ENCODE measurements around the gene EHBP1. TPM values are rescaled to one million over a fixed set of nuclear protein-coding genes. Genes with fewer than 3 reads are reported as not detected.

EHBP1 gene
- 10 to 100 TPM; 22.1 to 28.7 (median 26.1) TPM for total RNA-seq
- total RNA-seq (2013): 25.1 TPM
- 5.4 to 29.0 (median 18.8) reads per million in 29 experiments for total RNA-seq

- peak; percentile 90 to 99 (median 95) for DNase-seq
- no peaks in the 10 kb centered on the region for H3K27me3 ChIP-seq (replicated peaks in 1 of 2; ENCODE audit: control insufficient read depth in 2 of 2, extremely low read depth in 1 of 2, insufficient read depth in 2 of 2, low read length in 1 of 2)
- peaks cover 9% of the 10 kb centered on the region for H3K36me3 Mint-ChIP-seq
- peaks cover 36 to 37% (median 37%) of the 10 kb centered on the region in 3 donors for H3K4me1 Mint-ChIP-seq
- peak; percentile 96 to 99 (median 98) for ATAC-seq (replicated peaks in 1 of 4)
- H3K9me3 Mint-ChIP-seq: no peaks in the 10 kb centered on the region
- peak within 1 kb of the TSS; percentile 56 for H3K27ac ChIP-seq (ENCODE audit: low read length)
- WGBS (ENCODE audit: insufficient coverage): under 1% methylated on average over 33 of the region's 45 CpGs
- H3K27ac Mint-ChIP-seq: peak within 1 kb of the TSS; percentile 74 to 87
- H3K9me3 ChIP-seq: no peaks in the 10 kb centered on the region
- POLR2A ChIA-PET: interaction anchor here in 1 of 2 donors (0.6 kb wide), 1 partner anchor 55 kb away, joined by 3 read pairs; no protein-coding TSS in a partner anchor
- H3K4me1 ChIP-seq (ENCODE audit: control insufficient read depth in 1 of 2, extremely low read depth in 1 of 2, insufficient read depth in 2 of 2, low read length in 2 of 2): peaks cover 12 to 22% of the 10 kb centered on the region in 2 experiments
- H3K36me3 ChIP-seq (ENCODE audit: control insufficient read depth in 2 of 2, extremely low read depth in 1 of 2, insufficient read depth in 1 of 2, low read length in 1 of 2): no peaks in the 10 kb centered on the region
- peak within 1 kb of the TSS; percentile 83 to 94 (median 84) for H3K4me3 Mint-ChIP-seq
- H3K4me3 ChIP-seq (ENCODE audit: control insufficient read depth in 1 of 2, extremely low read depth in 1 of 2, low read length in 1 of 2): peak within 1 kb of the TSS; percentile 72 to 84
- CTCF ChIA-PET: interaction anchor here in 1 of 2 donors (0.5 to 1.0 kb wide), 2 partner anchors 41 to 71 kb away, joined by 3 to 4 read pairs; no protein-coding TSS in a partner anchor
- no peaks in the 10 kb centered on the region for H3K27me3 Mint-ChIP-seq
Observed at GRCh38 chr2:62705007-62705829, at the start of gene EHBP1. Gene EHBP1, plus strand, starts transcription at chr2:62705713. Its CDS starts 1,479 bp downstream, at chr2:62707192.

- no peak overlapping the region for H3K27ac ChIP-seq (ENCODE audit: low read length)
- no peak overlapping the region for H3K4me3 Mint-ChIP-seq
Observed at GRCh38 chr2:62657783-62658182, 47.7 kb upstream of the EHBP1 start.

GRCh38 chr2:62658891-62659290 is 46.6 kb upstream of the EHBP1 start:
- DNase-seq: no peak
- WGBS (ENCODE audit: insufficient coverage): no CpG with 5 or more reads among the region's 2 CpGs
- Histone ChIP-seq H3K9me3 (no peaks in the 10 kb centered on the region), H3K4me1 (ENCODE audit: control insufficient read depth in 1 of 2, extremely low read depth in 1 of 2, insufficient read depth in 2 of 2, low read length in 2 of 2) (no peaks in the 10 kb centered on the region), H3K27ac (ENCODE audit: low read length) (no peak overlapping the region), H3K27me3 (replicated peaks in 1 of 2; ENCODE audit: control insufficient read depth in 2 of 2, extremely low read depth in 1 of 2, insufficient read depth in 2 of 2, low read length in 1 of 2) (no peaks in the 10 kb centered on the region), H3K4me3 (ENCODE audit: control insufficient read depth in 1 of 2, extremely low read depth in 1 of 2, low read length in 1 of 2) (no peak overlapping the region), H3K36me3 (ENCODE audit: control insufficient read depth in 2 of 2, extremely low read depth in 1 of 2, insufficient read depth in 1 of 2, low read length in 1 of 2) (no peaks in the 10 kb centered on the region)
- Mint-ChIP-seq H3K36me3 (no peaks in the 10 kb centered on the region), H3K27me3 (peaks cover 0 to 4% of the 10 kb centered on the region in 2 donors), H3K9me3 (no peaks in the 10 kb centered on the region), H3K4me3 (no peak overlapping the region), H3K4me1 (peaks cover 0 to 4% (median 4%) of the 10 kb centered on the region in 3 donors), H3K27ac (no peak overlapping the region)
- CTCF ChIA-PET: no interaction called here
- POLR2A ChIA-PET: no interaction called here
- ATAC-seq (replicated peaks in 1 of 4): no peak

More at GRCh38 chr2:62657783-62658182, 47.7 kb upstream of the EHBP1 start:
- H3K4me1 Mint-ChIP-seq: peaks cover 0 to 4% (median 4%) of the 10 kb centered on the region in 3 donors
- H3K27ac Mint-ChIP-seq: no peak overlapping the region
- H3K4me1 ChIP-seq (ENCODE audit: control insufficient read depth in 1 of 2, extremely low read depth in 1 of 2, insufficient read depth in 2 of 2, low read length in 2 of 2): no peaks in the 10 kb centered on the region
- no peaks in the 10 kb centered on the region for H3K9me3 Mint-ChIP-seq
- CTCF ChIA-PET: no interaction called here
- POLR2A ChIA-PET: interaction anchor here in 1 of 2 donors (0.5 kb wide), 1 partner anchor 818 kb away, joined by 3 read pairs; no protein-coding TSS in a partner anchor
- peaks cover 0 to 5% of the 10 kb centered on the region in 2 donors for H3K27me3 Mint-ChIP-seq
- ATAC-seq (replicated peaks in 1 of 4) (no peak), DNase-seq (no peak)
- H3K4me3 ChIP-seq (ENCODE audit: control insufficient read depth in 1 of 2, extremely low read depth in 1 of 2, low read length in 1 of 2): no peak overlapping the region
- H3K36me3 Mint-ChIP-seq: no peaks in the 10 kb centered on the region
- no peaks in the 10 kb centered on the region for H3K27me3 ChIP-seq (replicated peaks in 1 of 2; ENCODE audit: control insufficient read depth in 2 of 2, extremely low read depth in 1 of 2, insufficient read depth in 2 of 2, low read length in 1 of 2)
- H3K9me3 ChIP-seq: no peaks in the 10 kb centered on the region
- no peaks in the 10 kb centered on the region for H3K36me3 ChIP-seq (ENCODE audit: control insufficient read depth in 2 of 2, extremely low read depth in 1 of 2, insufficient read depth in 1 of 2, low read length in 1 of 2)

GRCh38 chr2:62660087-62660486 is 45.4 kb upstream of the EHBP1 start:
- 50% methylated on average over 1 of the region's 2 CpGs for WGBS (ENCODE audit: insufficient coverage)
- H3K36me3 Mint-ChIP-seq: no peaks in the 10 kb centered on the region
- Histone ChIP-seq H3K36me3 (ENCODE audit: control insufficient read depth in 2 of 2, extremely low read depth in 1 of 2, insufficient read depth in 1 of 2, low read length in 1 of 2) (no peaks in the 10 kb centered on the region), H3K27me3 (replicated peaks in 1 of 2; ENCODE audit: control insufficient read depth in 2 of 2, extremely low read depth in 1 of 2, insufficient read depth in 2 of 2, low read length in 1 of 2) (no peaks in the 10 kb centered on the region), H3K4me3 (ENCODE audit: control insufficient read depth in 1 of 2, extremely low read depth in 1 of 2, low read length in 1 of 2) (no peak overlapping the region), H3K9me3 (no peaks in the 10 kb centered on the region), H3K27ac (ENCODE audit: low read length) (no peak overlapping the region), H3K4me1 (ENCODE audit: control insufficient read depth in 1 of 2, extremely low read depth in 1 of 2, insufficient read depth in 2 of 2, low read length in 2 of 2) (no peaks in the 10 kb centered on the region)
- ChIA-PET CTCF (no interaction called here), POLR2A (interaction anchor here in 1 of 2 donors (0.6 kb wide), 1 partner anchor 735 kb away, joined by 3 read pairs; no protein-coding TSS in a partner anchor)
- ATAC-seq (replicated peaks in 1 of 4) (no peak), DNase-seq (no peak)
- H3K4me3 Mint-ChIP-seq: no peak overlapping the region
- no peaks in the 10 kb centered on the region for H3K27me3 Mint-ChIP-seq
- H3K9me3 Mint-ChIP-seq: no peaks in the 10 kb centered on the region
- peaks cover 0 to 4% (median 4%) of the 10 kb centered on the region in 3 donors for H3K4me1 Mint-ChIP-seq
- H3K27ac Mint-ChIP-seq: no peak overlapping the region

- H3K27ac ChIP-seq (ENCODE audit: low read length): no peak overlapping the region
- DNase-seq (no peak), ATAC-seq (replicated peaks in 1 of 4) (no peak)
- H3K4me3 Mint-ChIP-seq: no peak overlapping the region
- no peaks in the 10 kb centered on the region for H3K27me3 ChIP-seq (replicated peaks in 1 of 2; ENCODE audit: control insufficient read depth in 2 of 2, extremely low read depth in 1 of 2, insufficient read depth in 2 of 2, low read length in 1 of 2)
- H3K9me3 Mint-ChIP-seq: no peaks in the 10 kb centered on the region
- WGBS (ENCODE audit: insufficient coverage): 100% methylated on average over 1 of the region's 2 CpGs
- no peak overlapping the region for H3K4me3 ChIP-seq (ENCODE audit: control insufficient read depth in 1 of 2, extremely low read depth in 1 of 2, low read length in 1 of 2)
- H3K27me3 Mint-ChIP-seq: no peaks in the 10 kb centered on the region
- H3K36me3 Mint-ChIP-seq: no peaks in the 10 kb centered on the region
- POLR2A ChIA-PET: interaction anchor here in 1 of 2 donors (0.6 kb wide), 1 partner anchor 735 kb away, joined by 3 read pairs; no protein-coding TSS in a partner anchor
- CTCF ChIA-PET: no interaction called here
- no peaks in the 10 kb centered on the region for H3K36me3 ChIP-seq (ENCODE audit: control insufficient read depth in 2 of 2, extremely low read depth in 1 of 2, insufficient read depth in 1 of 2, low read length in 1 of 2)
- H3K9me3 ChIP-seq: no peaks in the 10 kb centered on the region
- H3K4me1 ChIP-seq (ENCODE audit: control insufficient read depth in 1 of 2, extremely low read depth in 1 of 2, insufficient read depth in 2 of 2, low read length in 2 of 2): no peaks in the 10 kb centered on the region
- H3K4me1 Mint-ChIP-seq: peaks cover 0 to 4% (median 4%) of the 10 kb centered on the region in 3 donors
- H3K27ac Mint-ChIP-seq: no peak overlapping the region
Observed at GRCh38 chr2:62660582-62661262, 44.8 kb upstream of the EHBP1 start.

- ATAC-seq (replicated peaks in 1 of 4) (no peak), DNase-seq (no peak)
- Mint-ChIP-seq H3K27ac (no peak overlapping the region), H3K27me3 (peaks cover 0 to 1% of the 10 kb centered on the region in 2 donors), H3K4me1 (peaks cover 0 to 4% (median 4%) of the 10 kb centered on the region in 3 donors), H3K4me3 (no peak overlapping the region), H3K36me3 (no peaks in the 10 kb centered on the region), H3K9me3 (no peaks in the 10 kb centered on the region)
- Histone ChIP-seq H3K9me3 (no peaks in the 10 kb centered on the region), H3K4me3 (ENCODE audit: control insufficient read depth in 1 of 2, extremely low read depth in 1 of 2, low read length in 1 of 2) (no peak overlapping the region), H3K27ac (ENCODE audit: low read length) (no peak overlapping the region), H3K27me3 (replicated peaks in 1 of 2; ENCODE audit: control insufficient read depth in 2 of 2, extremely low read depth in 1 of 2, insufficient read depth in 2 of 2, low read length in 1 of 2) (no peaks in the 10 kb centered on the region), H3K4me1 (ENCODE audit: control insufficient read depth in 1 of 2, extremely low read depth in 1 of 2, insufficient read depth in 2 of 2, low read length in 2 of 2) (no peaks in the 10 kb centered on the region), H3K36me3 (ENCODE audit: control insufficient read depth in 2 of 2, extremely low read depth in 1 of 2, insufficient read depth in 1 of 2, low read length in 1 of 2) (no peaks in the 10 kb centered on the region)
- 80% methylated on average over 1 of the region's 3 CpGs for WGBS (ENCODE audit: insufficient coverage)
- CTCF ChIA-PET: no interaction called here
- POLR2A ChIA-PET: no interaction called here
Observed at GRCh38 chr2:62661263-62661635, 44.3 kb upstream of the EHBP1 start.

All from T-cell (primary cell).